Upper lobe of right lung (tissue), 1 donor: Measurements from ENCODE around the gene ATP8A1. TPM values are rescaled to one million over a fixed set of nuclear protein-coding genes. Genes with fewer than 3 reads are reported as not detected.

Experiments used
- ATAC-seq: fragments of 200-7000 bp; cut with Tn5 transposase; one replicate; pipeline ENCODE4 v1.9.1; 2020; ENCODE audit warnings: mild to moderate bottlenecking, moderate library complexity
- DNase-seq: peaks from one replicate; pipeline ENCODE4 v3.0.0-alpha.2; 2020
- H3K27ac ChIP-seq: fragments of 200-600 bp; one replicate; pipeline ENCODE4 v1.8.0; 2022
- H3K27me3 ChIP-seq: fragments of 200-600 bp; one replicate; pipeline ENCODE4 v1.8.0; 2022; ENCODE audit warnings: mild to moderate bottlenecking
- H3K36me3 ChIP-seq: fragments of 200-600 bp; one replicate; pipeline ENCODE4 v1.8.0; 2022
- H3K4me1 ChIP-seq: fragments of 200-600 bp; one replicate; pipeline ENCODE4 v1.8.0; 2022
- H3K4me3 ChIP-seq: fragments of 200-600 bp; one replicate; pipeline ENCODE4 v1.8.0; 2022; ENCODE audit warnings: mild to moderate bottlenecking
- H3K9me3 ChIP-seq: fragments of 200-600 bp; one replicate; pipeline ENCODE4 v1.8.0; 2022
- CTCF ChIP-seq: fragments of 200-600 bp; IDR thresholded peaks from one replicate; pipeline ENCODE4 v1.8.0; 2022; ENCODE audit warnings: antibody characterized with exemption
- intact Hi-C: fragments of 100-400 bp; cut with DNase I; formaldehyde crosslinking; loops from one replicate; pipeline ENCODE4 v1.11.0; 2022
- total RNA-seq: library from RNA; stranded (reverse); fragmentation: NEBNext Ultra II Directional; extraction: Animal tissue kit (Norgen Biotek cat#: 25700); gene quantifications from one replicate; pipeline ENCODE4 v1.2.1, GENCODE V29; 2021
- donor health status: DM: no; HTN: yes; CAD: no; lungs with severe emphysema.

The ATP8A1 gene
- total RNA-seq, 1 donor from 2014 or later = 79.3 TPM

GRCh38 chr4:42683393-42683792 lies 26.5 kb upstream of the ATP8A1 start:
- intact Hi-C loops = no loop called here
- Histone ChIP-seq H3K27me3 (no peaks in the 10 kb centered on the region), H3K36me3 (no peaks in the 10 kb centered on the region), H3K27ac (no peak overlapping the region), H3K4me3 (no peak overlapping the region), H3K4me1 (no peaks in the 10 kb centered on the region), H3K9me3 (no peaks in the 10 kb centered on the region)
- ATAC-seq (no peak), DNase-seq (no peak)
- TF ChIP-seq CTCF = no peak

- no peak for ATAC-seq
- Histone ChIP-seq H3K9me3 (no peaks in the 10 kb centered on the region), H3K27ac (no peak overlapping the region), H3K4me3 (no peak overlapping the region), H3K36me3 (no peaks in the 10 kb centered on the region), H3K4me1 (peaks cover 2% of the 10 kb centered on the region), H3K27me3 (no peaks in the 10 kb centered on the region)
- no peak for TF ChIP-seq CTCF
- intact Hi-C loops = no loop called here
- DNase-seq = no peak
Measured at GRCh38 chr4:42678512-42678911, 21.6 kb upstream of the ATP8A1 start.

- peaks cover 6% of the 10 kb centered on the region for H3K4me1 ChIP-seq
- no peaks in the 10 kb centered on the region for H3K27me3 ChIP-seq
- no peak overlapping the region for H3K4me3 ChIP-seq
- no peaks in the 10 kb centered on the region for H3K9me3 ChIP-seq
- H3K36me3 ChIP-seq = no peaks in the 10 kb centered on the region
- no peak for TF ChIP-seq CTCF
- no peak overlapping the region for H3K27ac ChIP-seq
- intact Hi-C loops = no loop called here
- DNase-seq (no peak), ATAC-seq (no peak)
Measured at GRCh38 chr4:42676066-42676951, 19.4 kb upstream of the ATP8A1 start.

- H3K9me3 ChIP-seq = no peaks in the 10 kb centered on the region
- H3K4me3 ChIP-seq = no peak overlapping the region
- DNase-seq = peak; percentile 79
- H3K27me3 ChIP-seq = no peaks in the 10 kb centered on the region
- ATAC-seq = peak; percentile 99
- peak overlapping the region; percentile 52 for H3K27ac ChIP-seq
- no peaks in the 10 kb centered on the region for H3K36me3 ChIP-seq
- peaks cover 6% of the 10 kb centered on the region for H3K4me1 ChIP-seq
- intact Hi-C loops = no loop called here
- TF ChIP-seq CTCF = no peak
Measured at GRCh38 chr4:42673082-42673425, 16.1 kb upstream of the ATP8A1 start.

GRCh38 chr4:42672359-42673081 lies 15.6 kb upstream of the ATP8A1 start:
- no peaks in the 10 kb centered on the region for H3K9me3 ChIP-seq
- H3K27ac ChIP-seq = peak overlapping the region; percentile 52
- H3K36me3 ChIP-seq = no peaks in the 10 kb centered on the region
- no peak for TF ChIP-seq CTCF
- H3K4me3 ChIP-seq = no peak overlapping the region
- peaks cover 6% of the 10 kb centered on the region for H3K4me1 ChIP-seq
- ATAC-seq = peak; percentile 34
- H3K27me3 ChIP-seq = no peaks in the 10 kb centered on the region
- intact Hi-C loops = no loop called here
- DNase-seq = no peak
